HepG2 (cell line): ENCODE measurements around the gene IL6ST. TPM values are rescaled to one million over a fixed set of nuclear protein-coding genes. Genes with fewer than 3 reads are reported as not detected.

Experiments used
- CSRNP1 ChIP-seq: sonication (generic); formaldehyde crosslinking; IDR thresholded peaks from 2 replicates; pipeline ENCODE4 v1.8.1; 2023; ENCODE audit warnings: mild to moderate bottlenecking, missing genetic modification reagents
- GLMP ChIP-seq: sonication (generic); formaldehyde crosslinking; IDR thresholded peaks from 2 replicates; pipeline ENCODE4 v1.9.0; 2021; ENCODE audit warnings: missing genetic modification reagents, mild to moderate bottlenecking, borderline replicate concordance
- SNAI1 ChIP-seq: sonication (generic); formaldehyde crosslinking; IDR thresholded peaks from 2 replicates; pipeline ENCODE4 v1.5.0; 2020; ENCODE audit warnings: mild to moderate bottlenecking, missing genetic modification reagents, borderline replicate concordance
- SNAPC2 ChIP-seq: sonication (generic); formaldehyde crosslinking; IDR thresholded peaks from 2 replicates; pipeline ENCODE4 v1.8.1; 2022; ENCODE audit warnings: mild to moderate bottlenecking, missing genetic modification reagents
- THAP9 ChIP-seq: sonication (generic); formaldehyde crosslinking; IDR thresholded peaks from 2 replicates; pipeline ENCODE4; 2020; ENCODE audit warnings: missing genetic modification reagents, mild to moderate bottlenecking, borderline replicate concordance
- ZNF570 ChIP-seq: sonication (generic); formaldehyde crosslinking; IDR thresholded peaks from 2 replicates; pipeline ENCODE4 v1.4.0; 2020; ENCODE audit warnings: mild to moderate bottlenecking, missing genetic modification reagents, borderline replicate concordance
- ZNF687 ChIP-seq: sonication (generic); formaldehyde crosslinking; IDR thresholded peaks from 2 replicates; pipeline ENCODE4 v1.5.1; 2020; ENCODE audit warnings: mild to moderate bottlenecking, missing genetic modification reagents, moderate library complexity
- ZNF703 ChIP-seq: sonication (generic); formaldehyde crosslinking; IDR thresholded peaks from 2 replicates; pipeline ENCODE4 v1.5.1; 2020; ENCODE audit warnings: missing genetic modification reagents, mild to moderate bottlenecking, moderate library complexity, borderline replicate concordance
- ZNF770 ChIP-seq: sonication (generic); formaldehyde crosslinking; IDR thresholded peaks from 2 replicates; pipeline ENCODE4 v1.5.0; 2020; ENCODE audit warnings: mild to moderate bottlenecking, missing genetic modification reagents
- ZNF772 ChIP-seq: sonication (generic); formaldehyde crosslinking; IDR thresholded peaks from 2 replicates; pipeline ENCODE4 v1.5.0; 2020; ENCODE audit warnings: mild to moderate bottlenecking, missing genetic modification reagents
- ZNF850 ChIP-seq: sonication (generic); formaldehyde crosslinking; conservative IDR thresholded peaks from 2 replicates; pipeline ENCODE4 v1.9.0; 2021; ENCODE audit warnings: mild to moderate bottlenecking, missing genetic modification reagents
- ZNF878 ChIP-seq: sonication (generic); formaldehyde crosslinking; IDR thresholded peaks from 2 replicates; pipeline ENCODE4 v1.8.1; 2023; ENCODE audit warnings: mild to moderate bottlenecking, missing genetic modification reagents, moderate library complexity
- polyA plus RNA-seq, 8 experiments: library from polyadenylated mRNA; depleted of rRNA in 3 of 8; stranded (reverse) in 7 of 8; unstranded in 1 of 8; fragments of >200 nt; fragmentation: Illumina TruSeq in 4 of 8; extraction: Trizol in 4 of 8; gene quantifications; 2 replicates each; pipeline versions ENCODE4 v1.2.1 to v1.2.3, GENCODE V29; 2011 to 2016; ENCODE audit warnings: low read depth in 4 of 8, missing spikeins in 1 of 8, mixed read lengths in 1 of 8; ENCODE audit not compliant: insufficient read depth in 1 of 8
- total RNA-seq, 5 experiments: library from RNA; depleted of rRNA; stranded (reverse); fragments of >200 nt; fragmentation: Illumina TruSeq; extraction: Trizol; gene quantifications; 2 replicates each; pipeline ENCODE4 v1.2.3, GENCODE V29; 2016; ENCODE audit warnings: low read depth in 1 of 5

Gene IL6ST
- total and polyA plus RNA-seq, 2 of the 13 experiments (the other 11 are each of a cell fraction or from before 2014, with no cell fraction given) = 66.6 to 166 TPM

- TF ChIP-seq GLMP (no peak), CSRNP1 (CRISPR knock-in tag) (peak; percentile 62; the same call in 1 of the 2 replicates), THAP9 (CRISPR knock-in tag) (no peak), ZNF570 (CRISPR knock-in tag) (no peak), ZNF850 (CRISPR knock-in tag) (no peak), ZNF772 (peak; percentile 92), ZNF878 (CRISPR knock-in tag) (peak; percentile 99), ZNF770 (CRISPR knock-in tag) (peak; percentile 80), SNAPC2 (CRISPR knock-in tag) (peak; percentile 82; the same call in 1 of the 2 replicates), SNAI1 (CRISPR knock-in tag) (peak; percentile 86), ZNF687 (CRISPR knock-in tag) (no peak; the same call in 1 of the 2 replicates), ZNF703 (peak; percentile 99)
Observed at GRCh38 chr5:55934115-55934613, 60.6 kb downstream of the IL6ST start (continued).
